ENCODE measurements around the gene ACCS. TPM values are rescaled to one million over a fixed set of nuclear protein-coding genes. Genes with fewer than 3 reads are reported as not detected.

Gene ACCS
- total and polyA plus RNA-seq, 2 of the 4 experiments (the other 2 are of a cell fraction): 1.8 to 7.3 TPM

GRCh38 chr11:44068180-44068579, 2.1 kb downstream of the ACCS start:
- H3K14ac ChIP-seq (replicated peaks; ENCODE audit: low read depth, low read length): no peak overlapping the region
- H2BK20ac ChIP-seq (ENCODE audit: low read depth, low read length): no peak overlapping the region
- no peak overlapping the region for H4K8ac ChIP-seq (ENCODE audit: low read depth in 2 of 2, low read length in 2 of 2)
- no peak overlapping the region for H3K23ac ChIP-seq (ENCODE audit: low read depth, low read length)
- H3K27ac ChIP-seq (ENCODE audit: insufficient read depth, low read length): no peak overlapping the region
- DNase-seq (no peak), ATAC-seq (ENCODE audit: low read depth) (no peak)
- H4K5ac ChIP-seq (ENCODE audit: low read depth, low read length): no peak overlapping the region
- no peak overlapping the region for H3K18ac ChIP-seq (ENCODE audit: low read depth, low read length)
- no peak overlapping the region for H4K91ac ChIP-seq (ENCODE audit: insufficient read depth, low read depth, low read length)
- H3K4ac ChIP-seq (ENCODE audit: low read depth, low read length): no peak overlapping the region
- WGBS, 2 experiments (ENCODE audit: extremely low coverage in 2 of 2, insufficient read length in 1 of 2): no CpG with 5 or more reads among the region's 2 CpGs
- no peak overlapping the region for H2AK9ac ChIP-seq (replicated peaks; ENCODE audit: low read depth, low read length, poor library complexity)
- H3K9ac ChIP-seq (ENCODE audit: low read depth, low read length): no peak overlapping the region
- no peaks in the 10 kb centered on the region for H3K36me3 ChIP-seq (ENCODE audit: control insufficient read depth, insufficient read depth, low read length)
- no peak overlapping the region for H3K4me2 ChIP-seq (ENCODE audit: low read depth, low read length)
- no peak overlapping the region for H2BK15ac ChIP-seq (ENCODE audit: low read depth, low read length)
- H2AFZ ChIP-seq (replicated peaks; ENCODE audit: low read length, poor library complexity): no peak overlapping the region
- no TSS peak for BruUV-seq (replicated peaks)
- no peak overlapping the region for H2BK5ac ChIP-seq (ENCODE audit: low read depth, low read length, poor library complexity, severe bottlenecking)
- TF ChIP-seq CHD1 (IDR thresholded peaks at IDR 0.05; ENCODE audit: low read depth, low read length) (no peak), CTCF (conservative IDR thresholded peaks at IDR 0.05; ENCODE audit: low read depth, low read length) (no peak), NFE2L2 (IDR thresholded peaks at IDR 0.05; ENCODE audit: low read depth, low read length) (no peak), RAD21 (IDR thresholded peaks at IDR 0.05; ENCODE audit: low read length) (no peak), BHLHE40 (IDR thresholded peaks at IDR 0.05; ENCODE audit: low read depth, low read length) (no peak), CEBPB (IDR thresholded peaks at IDR 0.05; ENCODE audit: low read depth, low read length) (no peak), RFX5 (IDR thresholded peaks at IDR 0.05; ENCODE audit: low read depth, low read length) (no peak), MAZ (IDR thresholded peaks at IDR 0.05; ENCODE audit: borderline replicate concordance, low read depth, low read length) (no peak), MAFK (IDR thresholded peaks at IDR 0.05; ENCODE audit: low read depth, low read length) (no peak), SMC3 (IDR thresholded peaks at IDR 0.05; ENCODE audit: low read depth, low read length) (no peak), FOS (IDR thresholded peaks at IDR 0.05; ENCODE audit: low read depth, low read length) (no peak), MXI1 (IDR thresholded peaks at IDR 0.05; ENCODE audit: borderline replicate concordance, low read depth, low read length) (no peak), POLR2A (IDR thresholded peaks at IDR 0.05; ENCODE audit: low read depth, low read length) (no peak), USF2 (IDR thresholded peaks at IDR 0.05; ENCODE audit: low read depth, low read length) (no peak), RCOR1 (IDR thresholded peaks at IDR 0.05; ENCODE audit: insufficient replicate concordance, low read length) (no peak)
- TF ChIP-seq, protein P1, sequence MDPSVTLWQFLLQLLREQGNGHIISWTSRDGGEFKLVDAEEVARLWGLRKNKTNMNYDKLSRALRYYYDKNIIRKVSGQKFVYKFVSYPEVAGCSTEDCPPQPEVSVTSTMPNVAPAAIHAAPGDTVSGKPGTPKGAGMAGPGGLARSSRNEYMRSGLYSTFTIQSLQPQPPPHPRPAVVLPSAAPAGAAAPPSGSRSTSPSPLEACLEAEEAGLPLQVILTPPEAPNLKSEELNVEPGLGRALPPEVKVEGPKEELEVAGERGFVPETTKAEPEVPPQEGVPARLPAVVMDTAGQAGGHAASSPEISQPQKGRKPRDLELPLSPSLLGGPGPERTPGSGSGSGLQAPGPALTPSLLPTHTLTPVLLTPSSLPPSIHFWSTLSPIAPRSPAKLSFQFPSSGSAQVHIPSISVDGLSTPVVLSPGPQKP (IDR thresholded peaks at IDR 0.05; ENCODE audit: borderline replicate concordance, low read depth, low read length): no peak
- no peak overlapping the region for H2BK120ac ChIP-seq (ENCODE audit: low read depth, low read length)
- peaks cover 3% of the 10 kb centered on the region; the same call in 1 of the 2 replicates for H3K4me1 ChIP-seq (ENCODE audit: control insufficient read depth, insufficient read depth, low read length)
- H3K79me1 ChIP-seq (ENCODE audit: low read depth in 1 of 2, low read length in 2 of 2): no peaks in the 10 kb centered on the region; a peak in 1 of 4 replicates
- dilution Hi-C loops (cut with HindIII; ENCODE audit: low sequenced_read_pairs, unreplicated experiment) (no loop called here), in situ Hi-C loops (cut with MboI; ENCODE audit: low sequenced_read_pairs) (no loop called here), intact Hi-C loops (cut with micrococcal nuclease) (no loop called here)
- H2AK5ac ChIP-seq (ENCODE audit: low read depth, low read length): no peak overlapping the region
- H3K4me3 ChIP-seq (ENCODE audit: insufficient read depth, low read depth, low read length): no peak overlapping the region
- ChIA-PET POLR2A (ENCODE audit: unreplicated experiment) (no interaction called here), CTCF (no interaction called here)
- H3K56ac ChIP-seq (ENCODE audit: extremely low read depth, insufficient read depth, low read length): no peak overlapping the region
- peaks cover 3% of the 10 kb centered on the region; the same call in 1 of the 2 replicates for H3K9me1 ChIP-seq (ENCODE audit: insufficient read depth, low read length)
- H3K9me3 ChIP-seq (ENCODE audit: control insufficient read depth, insufficient read depth, low read length): no peaks in the 10 kb centered on the region
- H4K20me1 ChIP-seq (ENCODE audit: insufficient read depth, low read length): no peaks in the 10 kb centered on the region
- no peaks in the 10 kb centered on the region for H3K27me3 ChIP-seq (ENCODE audit: control insufficient read depth, insufficient read depth, low read length)

Measured in IMR-90 (cell line).